ENCODE data around the gene RPL9.
"Not testable (repeated sequence)": the region's sequence is repeated elsewhere in the genome, so short reads cannot be mapped to it uniquely, and the experiment has no call there.

Gene RPL9

GRCh38 chr4:39415678-39416283 lies 42.9 kb downstream of the RPL9 start:
- DNase-seq: no peak

DNA sequence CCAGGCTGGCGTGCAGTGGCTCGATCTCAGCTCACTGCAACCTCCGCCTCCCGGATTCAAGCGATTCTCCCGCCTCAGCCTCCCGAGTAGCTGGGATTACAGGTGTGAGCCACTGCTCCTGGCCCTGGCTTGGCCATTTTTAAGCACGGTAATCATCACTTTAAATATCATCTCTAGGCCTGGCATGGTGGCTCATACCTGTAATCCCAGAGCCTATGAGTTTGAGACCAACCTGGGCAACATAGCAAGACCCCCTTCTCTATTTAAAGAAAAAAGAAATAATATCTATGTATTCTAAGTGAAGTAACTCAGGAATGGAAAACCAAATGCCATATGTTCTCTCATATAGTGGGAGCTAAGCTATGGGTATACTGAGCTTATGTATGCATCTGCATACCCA lies 47.2 kb downstream of the RPL9 start:
- DNase-seq: not testable (repeated sequence)

DNA sequence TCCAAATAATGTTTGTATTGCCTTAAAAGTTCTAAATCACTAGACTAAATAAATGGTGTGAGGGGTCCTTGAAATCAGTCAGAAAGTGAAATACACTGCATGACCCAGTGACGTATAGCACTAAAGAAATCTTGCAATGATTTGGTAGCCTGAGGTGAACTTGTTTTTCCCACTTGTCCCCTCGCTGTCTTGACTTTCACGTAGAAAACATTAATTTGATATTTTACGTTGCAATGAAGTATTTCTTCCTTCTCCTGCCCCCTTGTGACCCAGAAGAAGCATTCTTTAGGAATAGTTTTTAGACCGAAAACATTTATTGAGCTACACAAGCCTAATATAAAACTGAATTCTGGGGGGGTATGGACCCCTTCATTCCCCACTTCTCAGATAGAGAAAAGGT lies 48.3 kb downstream of the RPL9 start:
- DNase-seq: no peak

GRCh38 chr4:39407584-39407885 lies 51.2 kb downstream of the RPL9 start:
- no peak for DNase-seq

- DNase-seq: no peak
Measured at GRCh38 chr4:39406763-39407583, 51.7 kb downstream of the RPL9 start, which contains the start of gene KLB. Gene KLB (plus strand): TSS chr4:39406930. CDS start chr4:39406950, 20 bp downstream.
